IPS-18c (cell line): ENCODE results near the gene CDK5RAP2.
"Not testable (repeated sequence)": the region's sequence is repeated elsewhere in the genome, so short reads cannot be mapped to it uniquely, and the experiment has no call there.

Source experiments
- H3K4me3 ChIP-seq: 2 replicates; pipeline ENCODE4 v1.7.0; 2013; ENCODE audit warnings: low read depth, mild to moderate bottlenecking, low read length, moderate library complexity; ENCODE audit not compliant: insufficient read depth
- H3K9me3 ChIP-seq: one replicate; pipeline ENCODE4 v1.6.1; 2013; ENCODE audit warnings: mild to moderate bottlenecking, low read length, moderate library complexity; ENCODE audit not compliant: control insufficient read depth, insufficient read depth

The CDK5RAP2 gene

DNA sequence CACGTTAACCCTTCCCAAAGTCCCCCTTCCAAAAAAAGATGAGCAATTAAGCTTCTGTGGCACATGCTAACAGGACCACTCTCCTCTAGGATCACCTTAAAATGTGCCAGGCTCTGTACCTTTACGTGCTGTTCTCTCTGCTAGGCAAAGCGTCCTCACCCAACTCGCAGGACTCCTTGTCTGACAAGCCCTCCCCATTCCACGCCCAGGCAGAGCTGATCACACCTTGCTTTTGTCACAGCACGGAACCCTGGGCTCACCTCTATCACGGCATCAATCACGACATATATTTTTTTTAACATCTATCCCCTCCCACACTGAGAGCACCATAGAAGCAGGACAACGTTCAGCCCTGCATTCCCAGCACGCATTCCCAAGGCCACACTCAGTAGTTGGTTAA lies 47.1 kb downstream of the CDK5RAP2 start:
- H3K4me3 ChIP-seq: no peak overlapping the region
- H3K9me3 ChIP-seq: no peaks in the 10 kb centered on the region

DNA sequence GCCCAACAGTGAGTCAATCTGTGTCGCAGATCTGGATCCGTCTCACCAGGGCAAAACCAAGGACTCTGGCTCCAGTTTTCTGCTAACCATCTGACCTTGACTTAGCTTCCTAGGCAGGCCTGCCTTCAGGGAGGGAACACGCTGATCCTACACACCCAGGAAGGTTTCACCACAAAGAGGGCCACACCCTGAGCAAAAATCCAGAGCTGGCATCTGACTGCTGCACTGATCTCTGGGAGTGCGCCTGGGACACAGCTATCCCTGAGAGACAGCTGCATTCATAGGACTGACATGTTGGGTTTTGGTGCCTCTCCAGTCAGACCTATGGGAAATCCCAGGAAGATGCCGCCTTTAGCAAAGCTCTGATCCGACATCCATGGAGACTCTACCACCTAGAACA lies 47.5 kb downstream of the CDK5RAP2 start:
- H3K4me3 ChIP-seq: no peak overlapping the region
- H3K9me3 ChIP-seq: no peaks in the 10 kb centered on the region

DNA sequence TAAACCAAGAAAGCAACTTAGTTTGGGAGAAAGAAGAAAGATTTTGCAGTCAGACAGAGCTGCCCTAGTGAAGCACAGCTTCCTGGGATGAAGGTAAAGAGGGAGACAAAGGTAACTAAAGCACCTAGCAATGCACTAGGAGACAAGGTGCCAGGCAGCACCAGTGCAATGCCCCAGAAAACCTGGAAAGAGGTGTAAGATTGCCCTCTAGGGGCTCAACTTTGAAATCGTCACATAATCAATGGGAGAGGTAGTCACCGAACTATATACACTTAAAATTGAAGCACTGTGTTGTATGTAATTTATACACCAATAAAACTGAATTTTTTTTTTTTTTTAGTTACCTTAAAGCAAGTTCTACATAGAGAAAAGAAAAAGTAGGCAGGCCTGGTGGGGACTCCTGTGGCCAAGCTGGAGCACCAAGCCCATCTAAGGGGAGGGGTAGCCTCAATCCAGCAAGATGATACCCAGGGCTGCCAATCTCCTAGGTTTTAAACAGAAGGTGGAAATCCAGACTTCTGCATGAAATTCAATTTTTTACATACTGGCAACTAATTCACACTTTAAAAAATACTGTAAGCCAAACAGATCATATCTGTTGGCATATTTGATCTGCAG lies 48.2 kb downstream of the CDK5RAP2 start:
- no peak overlapping the region for H3K4me3 ChIP-seq

DNA sequence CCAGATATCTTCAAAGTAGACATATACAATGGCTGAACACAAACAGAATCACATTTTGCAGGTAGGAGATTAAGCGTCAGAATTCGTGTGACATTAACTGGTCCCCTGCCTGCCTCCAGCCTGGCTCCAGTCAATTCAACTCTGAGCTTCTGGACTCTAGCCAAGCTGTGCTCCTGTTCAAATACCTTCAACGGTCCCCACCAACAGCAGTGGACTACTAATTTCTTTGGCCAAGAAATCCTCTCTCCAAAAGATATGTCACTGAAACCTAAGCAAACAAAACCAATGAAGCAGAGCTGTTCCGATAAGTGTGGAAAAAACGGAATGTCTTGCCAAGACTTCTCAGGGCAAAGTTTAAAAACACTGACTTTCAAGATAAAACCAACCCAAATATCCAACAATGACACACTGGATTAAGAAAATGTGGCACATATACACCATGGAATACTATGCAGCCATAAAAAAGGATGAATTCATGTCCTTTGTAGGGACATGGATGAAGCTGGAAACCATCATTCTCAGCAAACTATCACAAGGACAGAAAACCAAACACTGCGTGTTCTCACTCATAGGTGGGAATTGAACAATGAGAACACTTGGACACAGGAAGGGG lies 49.6 kb downstream of the CDK5RAP2 start:
- H3K4me3 ChIP-seq, H3K9me3 ChIP-seq: not testable (repeated sequence)

More for the DNA sequence above, 48.2 kb downstream of the CDK5RAP2 start:
- H3K9me3 ChIP-seq: no peaks in the 10 kb centered on the region

DNA sequence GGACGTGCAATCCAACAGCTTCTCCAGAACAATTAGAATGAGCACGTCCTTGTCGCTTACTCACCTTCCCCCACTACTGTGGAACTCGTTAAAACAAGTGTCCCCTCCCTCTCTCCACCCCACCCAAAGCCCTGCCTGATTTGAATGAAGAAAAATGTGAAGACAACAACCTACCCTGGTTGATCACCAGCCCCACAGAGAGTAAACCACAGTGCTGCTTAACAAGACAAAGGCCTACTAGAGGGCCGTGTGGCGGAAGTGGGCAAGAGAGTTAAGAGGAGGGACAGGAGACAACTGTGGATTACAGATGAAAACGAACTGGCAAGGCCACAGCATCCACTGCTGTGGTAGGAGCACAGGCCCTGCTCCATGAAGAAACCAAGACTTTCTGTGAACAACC lies 51.1 kb downstream of the CDK5RAP2 start:
- Histone ChIP-seq H3K4me3 (no peak overlapping the region), H3K9me3 (no peaks in the 10 kb centered on the region)

DNA sequence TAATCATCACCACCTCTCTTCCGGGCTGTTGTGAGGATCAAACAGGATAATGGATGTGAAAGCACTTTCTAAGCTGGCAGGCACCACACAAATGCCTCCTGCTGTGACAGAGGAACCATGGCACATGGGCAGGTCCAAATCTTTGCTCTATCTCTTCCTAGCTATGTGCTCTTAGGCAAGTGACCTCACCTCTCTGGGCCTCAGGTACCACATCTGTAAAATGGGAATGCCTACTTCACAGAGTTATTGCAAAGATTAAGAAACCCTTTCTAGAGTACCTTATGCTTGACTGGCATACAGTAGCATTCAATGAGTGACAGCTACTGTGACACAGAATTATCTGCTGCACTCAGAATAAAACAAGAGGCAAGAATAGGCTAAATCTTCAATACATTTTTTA lies 51.6 kb downstream of the CDK5RAP2 start:
- Histone ChIP-seq H3K4me3 (no peak overlapping the region), H3K9me3 (no peaks in the 10 kb centered on the region)

DNA sequence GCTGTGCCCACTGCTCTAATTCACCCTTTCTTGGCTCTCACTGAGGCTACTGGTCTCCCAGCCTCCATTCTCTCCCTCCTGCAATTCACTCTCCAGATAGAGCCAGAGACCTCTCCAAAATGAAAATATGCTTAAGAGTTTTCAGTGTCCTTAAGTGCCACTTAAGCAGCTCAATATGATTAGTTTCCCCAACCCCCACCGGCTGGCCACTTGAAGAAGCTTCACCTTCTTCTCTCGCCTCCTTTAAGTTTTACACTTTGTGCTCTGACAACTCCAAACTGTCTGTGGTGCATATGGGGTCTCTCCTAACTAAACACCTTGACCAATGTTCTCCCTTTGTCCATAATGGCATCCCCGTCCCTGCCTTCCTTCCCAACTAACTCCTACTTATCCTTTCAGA lies 53.4 kb downstream of the CDK5RAP2 start:
- no peaks in the 10 kb centered on the region for H3K9me3 ChIP-seq
- H3K4me3 ChIP-seq: no peak overlapping the region

DNA sequence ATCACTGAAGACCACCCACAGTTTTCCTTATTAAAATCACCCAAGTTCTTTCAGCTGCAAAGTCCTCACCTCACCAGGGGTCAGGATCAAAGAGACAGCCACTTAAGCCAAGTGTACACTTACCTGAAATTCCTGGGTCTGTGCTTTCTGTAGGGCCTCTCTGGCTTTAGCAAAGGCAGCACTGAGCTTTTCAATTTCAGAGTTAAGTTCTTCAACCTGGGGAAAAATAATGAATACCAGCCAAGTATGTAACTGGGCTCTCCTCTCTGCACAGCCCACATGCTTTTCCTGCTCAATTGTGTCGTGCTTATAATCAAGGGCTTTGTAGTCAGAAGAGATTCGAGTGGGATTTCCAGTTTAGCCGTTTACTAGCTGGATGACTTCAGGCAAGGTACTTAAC lies 55.1 kb downstream of the CDK5RAP2 start:
- H3K4me3 ChIP-seq: no peak overlapping the region
- H3K9me3 ChIP-seq: no peaks in the 10 kb centered on the region

DNA sequence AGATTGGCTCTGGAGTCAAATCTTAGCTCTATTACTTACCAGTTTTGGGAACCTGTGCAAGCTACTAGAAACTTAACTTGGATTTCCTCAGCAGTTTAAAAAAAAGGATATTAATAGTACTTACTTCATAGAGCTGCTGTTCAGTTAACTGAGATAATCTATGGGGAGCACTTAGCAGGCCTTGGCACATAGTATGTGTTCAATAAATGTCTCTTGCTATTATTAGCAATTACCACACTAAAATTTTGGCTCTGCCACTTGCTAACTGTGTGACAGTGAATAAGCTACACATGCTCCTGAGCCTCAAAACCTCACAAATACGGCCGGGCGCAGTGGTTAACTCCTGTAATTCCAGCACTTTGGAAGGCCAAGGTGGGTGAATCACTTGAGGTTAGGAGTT lies 55.9 kb downstream of the CDK5RAP2 start:
- no peak overlapping the region for H3K4me3 ChIP-seq
- no peaks in the 10 kb centered on the region for H3K9me3 ChIP-seq

DNA sequence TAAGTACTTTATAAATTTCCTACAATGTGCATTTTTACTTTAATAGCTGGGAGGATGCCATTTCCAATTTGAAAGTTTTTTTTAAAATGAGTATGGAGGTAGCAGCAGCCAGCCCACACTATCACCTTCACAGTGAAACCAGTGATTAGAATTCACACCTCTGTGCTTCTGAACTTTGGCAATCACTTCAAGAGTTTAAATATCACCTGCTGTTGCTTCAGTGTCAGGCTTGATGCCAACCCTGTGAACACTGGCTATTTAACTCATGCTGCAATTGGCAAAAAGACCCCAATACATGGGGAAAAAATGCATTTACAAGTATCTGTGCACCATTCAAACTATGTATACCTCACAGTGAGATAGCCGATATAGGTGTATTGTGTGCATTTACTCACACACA lies 57.4 kb downstream of the CDK5RAP2 start:
- Histone ChIP-seq H3K4me3 (no peak overlapping the region), H3K9me3 (no peaks in the 10 kb centered on the region)

DNA sequence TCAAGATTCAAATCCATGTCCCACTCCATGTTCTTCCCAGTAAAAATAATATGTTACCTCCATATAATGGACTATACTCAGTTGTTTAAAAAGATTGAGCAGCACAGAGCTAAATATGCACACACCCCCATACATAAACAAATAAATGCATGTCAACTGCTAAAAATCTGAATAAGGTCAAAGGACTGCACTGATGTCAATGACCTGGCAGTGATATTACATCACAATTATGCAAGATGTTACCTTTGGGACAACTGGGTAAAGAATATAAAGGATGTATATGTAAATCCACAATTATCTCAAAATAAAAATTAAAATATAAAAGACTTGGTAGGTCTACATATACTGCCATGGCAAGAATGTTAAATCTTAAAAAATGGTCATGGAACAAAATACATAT lies 57.9 kb downstream of the CDK5RAP2 start:
- H3K4me3 ChIP-seq: no peak overlapping the region
- no peaks in the 10 kb centered on the region for H3K9me3 ChIP-seq

DNA sequence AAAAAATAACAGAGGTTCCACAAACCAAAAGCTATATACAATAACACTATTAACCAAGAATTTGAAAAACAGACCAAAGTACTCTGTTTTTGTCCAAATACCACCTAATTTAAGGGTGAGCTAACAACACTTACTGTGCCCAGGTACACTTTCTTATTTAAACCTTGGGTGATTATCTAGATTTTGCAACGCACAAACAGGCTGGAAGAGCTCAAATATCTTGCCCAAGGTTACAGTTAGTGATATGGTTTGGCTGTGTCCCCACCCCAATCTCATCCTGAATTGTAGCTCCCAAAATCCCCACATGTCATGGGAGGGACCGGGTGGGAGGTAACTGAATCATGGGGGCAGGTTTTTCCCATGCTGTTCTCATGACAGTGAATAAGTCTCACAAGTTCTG lies 58.9 kb downstream of the CDK5RAP2 start:
- H3K4me3 ChIP-seq: no peak overlapping the region
- H3K9me3 ChIP-seq: no peaks in the 10 kb centered on the region

DNA sequence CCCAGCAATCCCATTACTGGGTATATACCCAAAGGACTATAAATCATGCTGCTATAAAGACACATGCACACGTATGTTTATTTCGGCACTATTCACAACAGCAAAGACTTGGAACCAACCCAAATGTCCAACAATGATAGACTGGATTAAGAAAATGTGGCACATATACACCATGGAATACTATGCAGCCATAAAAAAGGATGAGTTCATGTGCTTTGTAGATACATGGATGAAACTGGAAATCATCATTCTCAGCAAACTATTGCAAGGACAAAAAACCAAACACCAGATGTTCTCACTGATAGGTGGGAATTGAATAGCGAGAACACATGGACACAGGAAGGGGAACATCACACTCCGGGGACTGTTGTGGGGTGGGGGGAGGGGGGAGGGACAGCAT lies 64.0 kb downstream of the CDK5RAP2 start:
- H3K9me3 ChIP-seq, H3K4me3 ChIP-seq: not testable (repeated sequence)

DNA sequence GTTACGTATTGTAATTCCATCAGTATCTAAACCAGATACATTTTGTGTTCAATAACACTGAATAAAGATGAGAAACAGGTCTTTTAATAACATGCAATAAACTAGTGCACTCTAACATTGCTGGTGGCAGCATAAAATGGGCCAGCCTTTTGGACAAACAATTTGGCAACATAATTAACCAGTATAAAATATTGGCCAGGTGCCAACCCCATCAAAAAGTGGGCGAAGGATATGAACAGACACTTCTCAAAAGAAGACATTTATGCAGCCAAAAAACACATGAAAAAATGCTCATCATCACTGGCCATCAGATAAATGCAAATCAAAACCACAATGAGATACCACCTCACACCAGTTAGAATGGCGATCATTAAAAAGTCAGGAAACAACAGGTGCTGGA lies 64.5 kb downstream of the CDK5RAP2 start:
- not testable (repeated sequence) for H3K4me3 ChIP-seq, H3K9me3 ChIP-seq

DNA sequence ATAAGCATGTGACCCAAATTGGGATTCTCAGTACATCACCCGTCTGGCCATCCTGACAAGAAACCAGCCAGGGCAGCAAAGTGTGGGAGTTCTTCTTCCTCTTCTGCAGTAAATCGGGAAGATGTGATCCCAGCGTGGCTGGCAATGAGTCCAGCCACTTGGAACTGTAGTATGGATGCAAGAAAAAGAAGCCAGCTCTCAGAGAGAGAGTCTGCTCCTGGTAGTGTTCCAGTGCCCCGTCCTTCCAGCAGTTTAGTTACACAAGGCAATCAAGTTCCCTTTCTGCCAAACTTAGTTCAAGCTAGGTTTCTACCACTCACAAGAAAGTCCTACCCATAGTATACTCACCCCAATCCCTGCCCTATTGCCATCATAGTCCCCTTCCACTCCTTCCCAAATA lies 65.6 kb downstream of the CDK5RAP2 start:
- Histone ChIP-seq H3K4me3 (no peak overlapping the region), H3K9me3 (no peaks in the 10 kb centered on the region)

DNA sequence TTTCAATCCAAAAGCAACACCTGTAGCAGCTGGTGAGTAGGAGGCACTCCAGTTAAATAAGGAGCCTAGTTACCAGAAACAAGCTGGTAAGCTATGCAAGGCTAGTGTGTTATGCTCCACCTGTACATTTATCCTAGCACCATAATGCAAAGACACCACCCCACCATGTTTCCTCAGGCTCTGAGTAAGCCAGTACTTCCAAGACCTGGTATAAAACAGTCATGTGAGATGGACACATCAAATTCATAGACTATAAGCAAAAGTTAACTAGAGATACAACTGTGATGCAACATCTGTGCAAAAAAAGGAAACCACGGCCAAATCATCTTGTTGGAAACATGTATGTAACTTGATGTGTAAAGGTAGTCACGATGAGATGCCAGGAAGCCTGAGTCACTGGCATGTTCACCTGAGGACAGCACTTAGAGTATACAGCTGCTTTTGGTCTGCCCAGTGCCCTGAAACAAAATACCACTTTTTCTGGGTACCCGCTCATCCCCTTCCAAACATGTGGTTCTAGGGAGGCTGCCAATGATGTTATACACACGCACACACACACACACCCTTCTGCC lies 66.1 kb downstream of the CDK5RAP2 start:
- no peaks in the 10 kb centered on the region for H3K9me3 ChIP-seq
- H3K4me3 ChIP-seq: no peak overlapping the region

DNA sequence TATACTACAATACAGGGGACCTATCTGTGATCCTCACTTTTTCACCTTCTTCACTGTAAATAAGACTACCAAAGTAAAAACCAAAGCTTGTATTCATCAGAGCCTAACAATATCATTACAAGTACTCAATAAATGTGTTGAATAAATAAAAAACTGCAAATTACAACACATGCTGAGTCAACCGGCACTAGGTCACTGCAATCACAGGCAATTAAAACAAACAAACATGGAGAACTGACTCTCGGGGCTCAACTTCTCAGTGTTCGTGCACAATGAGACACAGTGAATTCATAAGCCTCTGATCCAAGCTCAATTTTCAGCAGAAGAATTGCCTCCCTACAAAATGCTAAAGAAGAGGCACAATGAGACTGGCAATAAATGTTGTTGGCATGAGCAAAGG lies 69.2 kb downstream of the CDK5RAP2 start:
- Histone ChIP-seq H3K9me3 (no peaks in the 10 kb centered on the region), H3K4me3 (no peak overlapping the region)

DNA sequence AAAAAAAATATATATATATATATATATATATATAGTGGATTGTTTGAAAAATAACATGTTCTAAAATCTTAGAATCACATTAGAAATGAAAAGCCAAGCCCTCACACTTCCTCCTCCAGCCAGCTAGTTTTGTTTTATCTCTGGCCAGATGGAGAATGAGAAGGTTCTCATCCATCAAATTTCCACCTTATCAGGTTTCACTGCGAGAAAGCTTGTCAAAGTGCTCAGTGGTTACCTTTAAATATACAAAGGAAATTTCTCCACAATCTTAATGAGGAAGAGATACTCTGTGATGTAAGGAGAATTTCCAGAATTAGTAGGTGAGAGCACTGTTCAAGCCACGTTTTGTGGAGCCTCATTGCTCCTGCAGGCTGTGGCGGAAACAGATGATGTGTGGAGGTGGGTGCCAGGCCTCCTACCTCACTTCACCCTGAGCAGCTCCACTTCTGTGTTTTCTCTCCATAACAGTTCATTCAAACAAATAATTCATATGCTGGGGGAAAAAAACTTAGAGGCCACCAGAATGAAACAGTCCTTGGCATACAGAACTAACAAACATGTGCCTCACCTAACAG lies 71.9 kb downstream of the CDK5RAP2 start:
- Histone ChIP-seq H3K9me3 (no peaks in the 10 kb centered on the region), H3K4me3 (no peak overlapping the region)
